Measurements from ENCODE around the gene ATRNL1.

Gene ATRNL1

GRCh38 chr10:115957012-115957399 is 863.8 kb downstream of the ATRNL1 start:
- DNase-seq: no peak

GRCh38 chr10:115957786-115958442 is 864.7 kb downstream of the ATRNL1 start:
- no peak for DNase-seq

GRCh38 chr10:115963848-115964247 is 870.7 kb downstream of the ATRNL1 start:
- no peak for DNase-seq

GRCh38 chr10:115964827-115965226 is 871.7 kb downstream of the ATRNL1 start:
- DNase-seq: no peak

- DNase-seq: no peak
Measured at GRCh38 chr10:115965376-115965775, 872.2 kb downstream of the ATRNL1 start.

- DNase-seq: no peak
Measured at GRCh38 chr10:115968236-115968635, 875.1 kb downstream of the ATRNL1 start.

GRCh38 chr10:115969591-115969990 is 876.4 kb downstream of the ATRNL1 start:
- DNase-seq: no peak

- DNase-seq: no peak
Measured at GRCh38 chr10:115971921-115972320, 878.8 kb downstream of the ATRNL1 start.

GRCh38 chr10:115972426-115972825 is 879.3 kb downstream of the ATRNL1 start:
- DNase-seq: no peak

- no peak for DNase-seq
Measured at GRCh38 chr10:115974351-115974750, 881.2 kb downstream of the ATRNL1 start.

- no peak for DNase-seq
Measured at GRCh38 chr10:115974816-115975430, 881.8 kb downstream of the ATRNL1 start.

- no peak for DNase-seq
Measured at GRCh38 chr10:115975506-115975905, 882.3 kb downstream of the ATRNL1 start.

- DNase-seq: no peak
Measured at GRCh38 chr10:115976342-115976741, 883.2 kb downstream of the ATRNL1 start.

- DNase-seq: no peak
Measured at GRCh38 chr10:115977855-115978254, 884.7 kb downstream of the ATRNL1 start.

GRCh38 chr10:115979576-115979975 is 886.4 kb downstream of the ATRNL1 start:
- DNase-seq: no peak

GRCh38 chr10:115980470-115980869 is 887.3 kb downstream of the ATRNL1 start:
- no peak for DNase-seq

GRCh38 chr10:115981081-115981480 is 887.9 kb downstream of the ATRNL1 start:
- DNase-seq: no peak

- DNase-seq: no peak
Measured at GRCh38 chr10:115982076-115982475, 888.9 kb downstream of the ATRNL1 start.

GRCh38 chr10:115982526-115982925 is 889.4 kb downstream of the ATRNL1 start:
- no peak for DNase-seq

- no peak for DNase-seq
Measured at GRCh38 chr10:115985786-115986185, 892.6 kb downstream of the ATRNL1 start.

- no peak for DNase-seq
Measured at GRCh38 chr10:115988380-115988779, 895.2 kb downstream of the ATRNL1 start.

- DNase-seq: no peak
Measured at GRCh38 chr10:115989621-115990020, 896.5 kb downstream of the ATRNL1 start.

- DNase-seq: no peak
Measured at GRCh38 chr10:115992236-115992986, 899.2 kb downstream of the ATRNL1 start.

- no peak for DNase-seq
Measured at GRCh38 chr10:115996031-115996430, 902.9 kb downstream of the ATRNL1 start.

All from CD4-positive, alpha-beta T cell treated with Interleukin-21 for 1 hour (primary cell).